Astrocyte (in vitro differentiated cells and primary cell): ENCODE results near the gene IMMP2L. TPM values are rescaled to one million over a fixed set of nuclear protein-coding genes. Genes with fewer than 3 reads are reported as not detected.

ENCODE experiments used
- DNase-seq: peaks from one replicate; pipeline ENCODE4 v3.0.0-alpha.2; 2010; ENCODE audit warnings: low read depth
- FAIRE-seq: peaks from 2 replicates; lab custom pipeline; 2011; peaks lifted over from hg19 to GRCh38; lab: Jason Lieb, UNC
- H2AFZ ChIP-seq: 2 replicates; pipeline ENCODE4 v1.6.0; 2012; ENCODE audit warnings: low read depth, low read length, inconsistent platforms
- H3K27ac ChIP-seq: 2 replicates; pipeline ENCODE4 v1.5.1; 2011; ENCODE audit warnings: low read depth, low read length, inconsistent platforms
- H3K27me3 ChIP-seq: 2 replicates; pipeline ENCODE4 v1.6.0; 2011; ENCODE audit warnings: low read length, inconsistent platforms; ENCODE audit not compliant: insufficient read depth
- H3K36me3 ChIP-seq: 2 replicates; pipeline ENCODE4 v1.5.1; 2011; ENCODE audit warnings: low read length, inconsistent platforms; ENCODE audit not compliant: insufficient read depth
- H3K4me1 ChIP-seq: 2 replicates; pipeline ENCODE4 v1.5.1; 2011; ENCODE audit warnings: low read length, inconsistent platforms; ENCODE audit not compliant: insufficient read depth
- H3K4me2 ChIP-seq: 2 replicates; pipeline ENCODE4 v1.6.0; 2012; ENCODE audit warnings: low read length, inconsistent platforms
- H3K4me3 ChIP-seq: 2 replicates; pipeline ENCODE4 v1.5.1; 2011; ENCODE audit warnings: low read depth, mild to moderate bottlenecking, low read length, inconsistent platforms; ENCODE audit not compliant: insufficient read depth
- H3K79me2 ChIP-seq: 2 replicates; pipeline ENCODE4 v1.6.0; 2012; ENCODE audit warnings: mild to moderate bottlenecking, low read length, inconsistent platforms; ENCODE audit not compliant: insufficient read depth
- H3K9ac ChIP-seq: 2 replicates; pipeline ENCODE4 v1.6.0; 2012; ENCODE audit warnings: mild to moderate bottlenecking, low read length, inconsistent platforms
- H3K9me3 ChIP-seq: 2 replicates; pipeline ENCODE4 v1.5.1; 2012; ENCODE audit warnings: low read depth, mild to moderate bottlenecking, low read length, inconsistent platforms; ENCODE audit not compliant: insufficient read depth
- H4K20me1 ChIP-seq: 2 replicates; pipeline ENCODE4 v1.6.0; 2012; ENCODE audit warnings: low read length, inconsistent platforms; ENCODE audit not compliant: insufficient read depth
- H3K27ac Mint-ChIP-seq: one replicate; pipeline ENCODE4 v1.8.0; 2021; ENCODE audit warnings: mild to moderate bottlenecking, mixed read lengths; ENCODE audit not compliant: unreplicated experiment
- H3K27me3 Mint-ChIP-seq: one replicate; pipeline ENCODE4 v1.8.0; 2021; ENCODE audit warnings: low read depth, mixed read lengths; ENCODE audit not compliant: unreplicated experiment
- H3K36me3 Mint-ChIP-seq: one replicate; pipeline ENCODE4 v1.8.0; 2021; ENCODE audit warnings: low read depth, mixed read lengths; ENCODE audit not compliant: unreplicated experiment
- H3K4me1 Mint-ChIP-seq: one replicate; pipeline ENCODE4 v1.8.0; 2021; ENCODE audit warnings: low read depth, mixed read lengths; ENCODE audit not compliant: unreplicated experiment
- H3K4me3 Mint-ChIP-seq: one replicate; pipeline ENCODE4 v1.8.0; 2021; ENCODE audit warnings: mild to moderate bottlenecking, moderate library complexity, mixed read lengths; ENCODE audit not compliant: unreplicated experiment
- H3K9me3 Mint-ChIP-seq: one replicate; pipeline ENCODE4 v1.8.0; 2021; ENCODE audit warnings: mild to moderate bottlenecking, mixed read lengths; ENCODE audit not compliant: unreplicated experiment
- EZH2 ChIP-seq: IDR thresholded peaks from 2 replicates; pipeline ENCODE4 v1.6.1; 2012; ENCODE audit warnings: mild to moderate bottlenecking, low read length, inconsistent platforms; ENCODE audit not compliant: insufficient read depth
- total RNA-seq: library from RNA; stranded (reverse); gene quantifications from 2 replicates; pipeline ENCODE4 v1.2.1, GENCODE V29; 2021
- TF ChIP-seq, protein P1 (sequence below): IDR thresholded peaks from 2 replicates; pipeline ENCODE4 v1.5.1; 2011; ENCODE audit warnings: low read depth, mild to moderate bottlenecking, inconsistent platforms, low read length, moderate library complexity; ENCODE audit not compliant: insufficient read depth

Gene IMMP2L
- total RNA-seq, 1 donor from 2014 or later, result 13.8 TPM

DNA sequence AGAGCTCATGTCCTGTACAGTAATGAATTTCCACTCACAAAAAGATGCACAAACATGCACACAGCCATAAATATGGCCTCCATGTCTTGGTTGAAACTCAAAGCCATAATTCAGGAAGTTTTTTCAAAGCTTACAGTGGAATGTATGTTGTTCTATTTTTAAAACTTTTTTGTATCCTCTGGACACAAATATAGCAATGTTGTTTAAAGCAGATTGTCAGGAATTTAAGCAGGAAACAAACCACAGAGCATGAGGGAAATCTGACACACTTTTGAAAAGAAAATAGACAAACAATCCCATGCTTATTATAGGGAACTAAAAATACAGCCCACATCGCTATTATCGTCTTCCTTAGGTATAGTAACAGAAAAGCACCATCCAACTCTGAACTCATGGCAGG is 449.9 kb downstream of the IMMP2L start:
- peak overlapping the region; percentile 44 for H3K27ac ChIP-seq
- no peak overlapping the region for H2AFZ ChIP-seq
- Mint-ChIP-seq H3K9me3 (no peaks in the 10 kb centered on the region), H3K4me3 (no peak overlapping the region), H3K4me1 (peaks cover 22% of the 10 kb centered on the region), H3K27me3 (no peaks in the 10 kb centered on the region), H3K27ac (no peak overlapping the region), H3K36me3 (no peaks in the 10 kb centered on the region)
- no peaks in the 10 kb centered on the region for H3K36me3 ChIP-seq
- H3K4me3 ChIP-seq, result no peak overlapping the region
- DNase-seq, result peak; percentile 29
- no peaks in the 10 kb centered on the region for H3K9me3 ChIP-seq
- no peak for TF ChIP-seq EZH2
- TF ChIP-seq, protein P1, sequence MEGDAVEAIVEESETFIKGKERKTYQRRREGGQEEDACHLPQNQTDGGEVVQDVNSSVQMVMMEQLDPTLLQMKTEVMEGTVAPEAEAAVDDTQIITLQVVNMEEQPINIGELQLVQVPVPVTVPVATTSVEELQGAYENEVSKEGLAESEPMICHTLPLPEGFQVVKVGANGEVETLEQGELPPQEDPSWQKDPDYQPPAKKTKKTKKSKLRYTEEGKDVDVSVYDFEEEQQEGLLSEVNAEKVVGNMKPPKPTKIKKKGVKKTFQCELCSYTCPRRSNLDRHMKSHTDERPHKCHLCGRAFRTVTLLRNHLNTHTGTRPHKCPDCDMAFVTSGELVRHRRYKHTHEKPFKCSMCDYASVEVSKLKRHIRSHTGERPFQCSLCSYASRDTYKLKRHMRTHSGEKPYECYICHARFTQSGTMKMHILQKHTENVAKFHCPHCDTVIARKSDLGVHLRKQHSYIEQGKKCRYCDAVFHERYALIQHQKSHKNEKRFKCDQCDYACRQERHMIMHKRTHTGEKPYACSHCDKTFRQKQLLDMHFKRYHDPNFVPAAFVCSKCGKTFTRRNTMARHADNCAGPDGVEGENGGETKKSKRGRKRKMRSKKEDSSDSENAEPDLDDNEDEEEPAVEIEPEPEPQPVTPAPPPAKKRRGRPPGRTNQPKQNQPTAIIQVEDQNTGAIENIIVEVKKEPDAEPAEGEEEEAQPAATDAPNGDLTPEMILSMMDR, result no peak
- H3K4me2 ChIP-seq, result peak overlapping the region; percentile 20
- no peaks in the 10 kb centered on the region for H3K27me3 ChIP-seq
- no peaks in the 10 kb centered on the region for H4K20me1 ChIP-seq
- H3K4me1 ChIP-seq, result peaks cover 18% of the 10 kb centered on the region
- FAIRE-seq, result peak; percentile 26
- H3K79me2 ChIP-seq, result no peaks in the 10 kb centered on the region
- no peak overlapping the region for H3K9ac ChIP-seq

DNA sequence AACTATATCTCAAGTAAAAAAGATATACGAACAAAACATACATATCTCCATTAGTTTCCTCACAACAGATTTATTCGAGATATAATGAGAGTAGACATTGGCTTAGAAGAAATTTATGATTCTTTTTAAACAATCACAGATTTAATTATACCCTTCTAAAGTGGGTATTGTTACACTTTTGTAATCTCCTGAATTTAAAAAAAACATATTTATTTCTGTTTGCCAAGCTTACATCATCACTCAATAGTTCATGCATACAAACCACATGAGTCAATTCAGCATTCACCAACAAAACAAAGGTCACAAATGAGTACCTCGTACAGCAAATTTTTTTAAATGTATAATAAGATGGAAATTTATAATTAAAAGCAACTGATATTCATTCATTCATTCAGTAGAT is 453.8 kb downstream of the IMMP2L start:
- H3K27ac ChIP-seq, result no peak overlapping the region
- no peaks in the 10 kb centered on the region for H3K36me3 ChIP-seq

DNA sequence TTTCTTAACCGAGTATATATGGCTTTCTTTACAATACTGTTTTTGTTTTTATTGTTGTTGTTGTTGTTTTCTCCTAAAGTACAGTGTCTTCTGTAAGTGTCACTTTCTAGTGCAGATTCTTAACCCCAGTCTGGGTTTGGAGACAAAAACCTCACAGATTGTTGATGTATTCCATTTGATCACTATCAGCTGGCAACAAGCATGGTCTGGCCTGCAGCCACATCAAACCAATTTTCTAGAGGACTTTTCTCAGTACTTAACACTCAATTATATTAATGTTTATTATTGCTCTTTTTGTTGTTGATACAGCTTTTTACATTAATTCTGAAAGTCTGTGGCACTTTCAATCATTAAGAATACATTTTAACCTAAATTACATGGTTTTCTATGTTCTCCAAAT is 454.3 kb downstream of the IMMP2L start:
- TF ChIP-seq, protein P1, result no peak
- no peak for TF ChIP-seq EZH2
- no peaks in the 10 kb centered on the region for H4K20me1 ChIP-seq
- Mint-ChIP-seq H3K27me3 (no peaks in the 10 kb centered on the region), H3K27ac (no peak overlapping the region), H3K9me3 (no peaks in the 10 kb centered on the region), H3K4me1 (peaks cover 15% of the 10 kb centered on the region), H3K4me3 (no peak overlapping the region), H3K36me3 (no peaks in the 10 kb centered on the region)
- H3K9ac ChIP-seq, result no peak overlapping the region
- H3K36me3 ChIP-seq, result no peaks in the 10 kb centered on the region
- no peaks in the 10 kb centered on the region for H3K79me2 ChIP-seq
- no peak overlapping the region for H2AFZ ChIP-seq
- no peak overlapping the region for H3K27ac ChIP-seq
- no peak for FAIRE-seq
- H3K9me3 ChIP-seq, result no peaks in the 10 kb centered on the region
- H3K27me3 ChIP-seq, result no peaks in the 10 kb centered on the region
- H3K4me1 ChIP-seq, result peaks cover 5% of the 10 kb centered on the region
- no peak overlapping the region for H3K4me2 ChIP-seq
- H3K4me3 ChIP-seq, result no peak overlapping the region
- no peak for DNase-seq

More for the DNA sequence above, 453.8 kb downstream of the IMMP2L start:
- Mint-ChIP-seq H3K27me3 (no peaks in the 10 kb centered on the region), H3K27ac (no peak overlapping the region), H3K36me3 (no peaks in the 10 kb centered on the region), H3K9me3 (no peaks in the 10 kb centered on the region), H3K4me1 (peaks cover 19% of the 10 kb centered on the region), H3K4me3 (no peak overlapping the region)
- H4K20me1 ChIP-seq, result no peaks in the 10 kb centered on the region
- DNase-seq (peak; percentile 53), FAIRE-seq (no peak)
- H3K4me2 ChIP-seq, result no peak overlapping the region
- no peak overlapping the region for H3K9ac ChIP-seq
- no peak overlapping the region for H3K4me3 ChIP-seq
- no peaks in the 10 kb centered on the region for H3K9me3 ChIP-seq
- H2AFZ ChIP-seq, result no peak overlapping the region
- peaks cover 10% of the 10 kb centered on the region for H3K4me1 ChIP-seq
- no peaks in the 10 kb centered on the region for H3K79me2 ChIP-seq
- TF ChIP-seq EZH2, result no peak
- TF ChIP-seq, protein P1, result no peak
- H3K27me3 ChIP-seq, result no peaks in the 10 kb centered on the region
